T-cell (primary cell): ENCODE measurements around the gene INSYN2A. TPM values are rescaled to one million over a fixed set of nuclear protein-coding genes. Genes with fewer than 3 reads are reported as not detected.

Experiments used
- ATAC-seq, 4 experiments: fragments of 200-7000 bp in 3 of 4; fragments of 150-1000 bp in 1 of 4; cut with Tn5 transposase; replicated peaks in 1 of 4; 1 replicate in 3 of 4; 2 replicates in 1 of 4; pipeline ENCODE4 v1.10.0; 2021; ENCODE audit warnings: moderate library complexity in 3 of 4, mild to moderate bottlenecking in 2 of 4, moderate number of reproducible peaks in 1 of 4
- CTCF ChIA-PET, 2 donors: fragments of 300-600 bp; sonication (Branson Sonifier 250); formaldehyde crosslinking; loops; one replicate each; lab custom pipeline; 2022; ENCODE audit warnings: antibody characterized with exemption in 2 of 2; lab: Charles Lee
- POLR2A ChIA-PET, 2 donors: fragments of 300-600 bp; sonication (Branson Sonifier 250); formaldehyde crosslinking; loops; one replicate each; lab custom pipeline; 2022; ENCODE audit warnings: antibody characterized with exemption in 2 of 2; lab: Charles Lee
- DNase-seq, 35 experiments: peaks; one replicate each; pipeline versions ENCODE4 v3.0.0 to v3.0.0-alpha.2; 2013 to 2023
- H3K27ac ChIP-seq: one replicate; pipeline ENCODE4 v1.5.1; 2013; ENCODE audit warnings: low read length
- H3K27me3 ChIP-seq, 2 experiments: replicated peaks in 1 of 2; 1 replicate in 1 of 2; 2 replicates in 1 of 2; pipeline versions ENCODE4 v1.6.1 to v1.7.0; 2013; ENCODE audit warnings: low read length in 1 of 2, mixed read lengths in 1 of 2; ENCODE audit not compliant: control insufficient read depth in 2 of 2, insufficient read depth in 2 of 2; ENCODE audit errors: extremely low read depth in 1 of 2
- H3K36me3 ChIP-seq, 2 donors: 1 replicate in 1 of 2; 2 replicates in 1 of 2; pipeline versions ENCODE4 v1.6.1 to v1.7.0; 2013; ENCODE audit warnings: low read length in 1 of 2; ENCODE audit not compliant: control insufficient read depth in 2 of 2, insufficient read depth in 1 of 2; ENCODE audit errors: extremely low read depth in 1 of 2
- H3K4me1 ChIP-seq, 2 experiments: 1 replicate in 1 of 2; 2 replicates in 1 of 2; pipeline versions ENCODE4 v1.6.1 to v1.7.0; 2013; ENCODE audit warnings: low read length in 2 of 2, mixed read lengths in 1 of 2; ENCODE audit not compliant: insufficient read depth in 2 of 2, control insufficient read depth in 1 of 2; ENCODE audit errors: extremely low read depth in 1 of 2
- H3K4me3 ChIP-seq, 2 donors: 1 replicate in 1 of 2; 2 replicates in 1 of 2; pipeline versions ENCODE4 v1.5.1 to v1.7.0; 2013; ENCODE audit warnings: mild to moderate bottlenecking in 2 of 2, low read length in 1 of 2, moderate library complexity in 1 of 2; ENCODE audit not compliant: control insufficient read depth in 1 of 2; ENCODE audit errors: extremely low read depth in 1 of 2
- H3K9me3 ChIP-seq: 2 replicates; pipeline ENCODE4 v1.7.0; 2013
- H3K27ac Mint-ChIP-seq, 2 donors: one replicate each; pipeline ENCODE4 v1.8.0; 2020 to 2021; ENCODE audit warnings: mild to moderate bottlenecking in 2 of 2, mixed read lengths in 2 of 2
- H3K27me3 Mint-ChIP-seq, 2 donors: one replicate each; pipeline ENCODE4 v1.8.0; 2021 to 2022; ENCODE audit warnings: mixed read lengths in 2 of 2
- H3K36me3 Mint-ChIP-seq: one replicate; pipeline ENCODE4 v1.8.0; 2021; ENCODE audit warnings: mixed read lengths
- H3K4me1 Mint-ChIP-seq, 3 donors: one replicate each; pipeline ENCODE4 v1.8.0; 2020 to 2022; ENCODE audit warnings: mixed read lengths in 3 of 3, mild to moderate bottlenecking in 1 of 3
- H3K4me3 Mint-ChIP-seq, 3 donors: one replicate each; pipeline ENCODE4 v1.8.0; 2020 to 2022; ENCODE audit warnings: mild to moderate bottlenecking in 3 of 3, mixed read lengths in 3 of 3, moderate library complexity in 3 of 3
- H3K9me3 Mint-ChIP-seq, 3 donors: one replicate each; pipeline ENCODE4 v1.8.0; 2020 to 2022; ENCODE audit warnings: mixed read lengths in 3 of 3
- WGBS: methylation state at CpG from one replicate; pipeline ENCODE4 v1.1.5; 2013; ENCODE audit warnings: missing lambda C conversion rate; ENCODE audit not compliant: insufficient coverage; 5-methylcytosine and 5-hydroxymethylcytosine counted together
- total RNA-seq, 35 experiments: library from RNA in 6 of 35; stranded (reverse) in 6 of 35; fragments of 120-200 nt in 1 of 35; gene quantifications; one replicate each; pipeline versions ENCODE4 v1.2.1 to v1.2.4 and lab custom pipeline; 2013 to 2026

The INSYN2A gene
- total RNA-seq, 5 donors from 2014 or later (not counting 1 experiment from before 2014, with no cell fraction given), result not detected

DNA sequence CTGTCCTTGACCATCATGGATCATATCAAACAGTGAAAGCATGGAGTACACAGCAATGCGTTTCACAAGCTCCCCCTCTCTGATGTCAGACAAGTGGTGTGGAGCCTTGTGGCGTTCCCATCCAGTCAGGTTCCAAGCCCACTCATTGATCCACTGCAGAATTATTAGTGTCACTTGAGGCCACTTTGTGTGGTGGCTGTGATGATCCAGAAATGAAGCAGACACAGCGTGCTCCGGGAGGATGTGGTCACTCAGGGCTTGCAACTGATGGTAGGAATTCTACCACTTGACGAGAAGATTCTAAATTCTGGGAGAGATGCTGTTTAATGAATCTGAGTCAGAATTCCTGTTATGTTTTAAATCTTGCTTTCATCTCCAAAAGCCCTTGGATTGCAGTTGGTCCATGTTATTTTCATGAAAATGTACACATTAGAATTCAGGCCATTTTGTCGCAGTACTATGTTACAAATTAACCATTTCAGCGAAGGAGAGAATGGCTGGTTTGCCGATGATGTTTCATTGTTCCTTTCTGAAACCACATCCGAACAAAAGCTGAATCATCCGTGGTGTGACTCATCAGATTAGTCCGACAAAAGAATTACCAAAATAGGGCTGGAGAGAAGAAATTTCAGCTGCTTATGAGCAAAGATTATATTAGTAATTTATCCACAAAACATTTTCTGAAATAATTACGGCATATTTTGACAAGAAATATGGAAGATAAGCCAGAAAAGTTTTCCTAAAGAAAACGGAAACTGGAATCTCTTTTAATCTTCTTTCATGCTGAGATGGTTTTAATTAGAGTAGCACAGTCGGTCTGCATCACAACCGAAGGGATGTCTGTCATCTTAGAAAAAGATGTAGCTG is 48.1 kb downstream of the INSYN2A start:
- no peaks in the 10 kb centered on the region for H3K4me1 Mint-ChIP-seq
- no peak for ATAC-seq
- CTCF ChIA-PET, result no interaction called here

DNA sequence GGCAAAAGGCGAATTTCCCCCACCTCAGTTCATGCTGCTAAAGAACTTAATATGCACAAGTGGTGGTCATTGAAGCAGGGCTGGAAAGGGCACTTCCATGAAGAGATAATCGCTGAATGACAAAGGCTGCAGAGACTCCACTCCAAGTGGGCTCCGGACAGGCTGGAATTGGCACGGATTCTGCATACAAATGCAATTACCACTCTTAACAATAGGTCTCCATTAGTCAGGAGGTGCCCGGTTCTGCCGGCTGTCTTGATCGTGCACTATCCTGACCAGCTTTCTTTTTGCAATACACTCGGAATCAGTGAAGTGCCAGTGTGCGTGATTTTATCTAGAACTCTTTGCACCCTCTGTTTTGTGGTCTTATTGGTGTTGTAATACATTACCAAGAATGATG is 49.7 kb downstream of the INSYN2A start:
- 91% methylated on average over 3 of the region's 9 CpGs for WGBS
- no peaks in the 10 kb centered on the region for H3K36me3 Mint-ChIP-seq
- H3K27me3 Mint-ChIP-seq, result no peaks in the 10 kb centered on the region
- Histone ChIP-seq H3K36me3 (no peaks in the 10 kb centered on the region), H3K27me3 (peaks cover 0 to 11% of the 10 kb centered on the region in 2 experiments), H3K27ac (no peak overlapping the region), H3K9me3 (no peaks in the 10 kb centered on the region), H3K4me3 (no peak overlapping the region), H3K4me1 (no peaks in the 10 kb centered on the region)
- H3K4me1 Mint-ChIP-seq, result no peaks in the 10 kb centered on the region
- no peaks in the 10 kb centered on the region for H3K9me3 Mint-ChIP-seq
- no peak overlapping the region for H3K4me3 Mint-ChIP-seq
- ChIA-PET CTCF (no interaction called here), POLR2A (no interaction called here)
- H3K27ac Mint-ChIP-seq, result no peak overlapping the region
- no peak for ATAC-seq
- no peak for DNase-seq

More for the DNA sequence above, 48.1 kb downstream of the INSYN2A start:
- POLR2A ChIA-PET, result no interaction called here
- H3K4me3 Mint-ChIP-seq, result no peak overlapping the region
- no peak overlapping the region for H3K27ac Mint-ChIP-seq
- Histone ChIP-seq H3K4me1 (no peaks in the 10 kb centered on the region), H3K27me3 (peaks cover 0 to 11% of the 10 kb centered on the region in 2 experiments), H3K9me3 (no peaks in the 10 kb centered on the region), H3K27ac (no peak overlapping the region), H3K36me3 (no peaks in the 10 kb centered on the region), H3K4me3 (no peak overlapping the region)
- no peaks in the 10 kb centered on the region for H3K9me3 Mint-ChIP-seq
- 60% methylated on average over 6 of the region's 15 CpGs for WGBS
- DNase-seq, result no peak
- H3K27me3 Mint-ChIP-seq, result no peaks in the 10 kb centered on the region
- H3K36me3 Mint-ChIP-seq, result no peaks in the 10 kb centered on the region
